Tibial nerve (tissue), 4 donors: ENCODE results near the gene RUNX2. TPM values are rescaled to one million over a fixed set of nuclear protein-coding genes. Genes with fewer than 3 reads are reported as not detected.

Source experiments
- DNase-seq, 2 donors: peaks; one replicate each; pipeline ENCODE4 v3.0.0-alpha.2; 2019; ENCODE audit warnings: low spot score in 2 of 2
- H3K27ac ChIP-seq, 4 donors: fragments of 200-600 bp; sonication (generic) in 3 of 4; one replicate each; pipeline ENCODE4 v1.5.1; 2017 to 2019; ENCODE audit warnings: mild to moderate bottlenecking in 1 of 4
- H3K27me3 ChIP-seq, 2 donors: fragments of 200-600 bp; sonication (generic) in 1 of 2; one replicate each; pipeline versions ENCODE4 v1.5.1 to v1.6.0; 2017 to 2019
- H3K36me3 ChIP-seq, 3 donors: fragments of 200-600 bp; sonication (generic); one replicate each; pipeline ENCODE4 v1.5.1; 2018 to 2019
- H3K4me1 ChIP-seq, 4 donors: fragments of 200-600 bp; sonication (generic) in 3 of 4; one replicate each; pipeline ENCODE4 v1.5.1; 2017 to 2019
- H3K4me3 ChIP-seq, 4 donors: fragments of 200-600 bp; sonication (generic) in 3 of 4; one replicate each; pipeline ENCODE4 v1.5.1; 2017 to 2019; ENCODE audit warnings: mild to moderate bottlenecking in 1 of 4, moderate library complexity in 1 of 4
- H3K9me3 ChIP-seq, 4 donors: fragments of 200-600 bp; sonication (generic) in 3 of 4; one replicate each; pipeline ENCODE4 v1.5.1; 2017 to 2019
- CTCF ChIP-seq, 5 experiments: fragments of 200-600 bp in 3 of 5; fragments of 450-650 bp in 2 of 5; sonication (generic) in 3 of 5; IDR thresholded peaks; one replicate each; pipeline ENCODE4 v1.5.1; 2016 to 2019; ENCODE audit warnings: antibody characterized with exemption in 5 of 5, mild to moderate bottlenecking in 3 of 5, moderate library complexity in 2 of 5
- EP300 ChIP-seq, 2 donors: sonication (generic); formaldehyde crosslinking; IDR thresholded peaks; one replicate each; pipeline ENCODE4 v1.6.1; 2017; ENCODE audit warnings: antibody characterized with exemption in 2 of 2, mild to moderate bottlenecking in 1 of 2
- POLR2A ChIP-seq, 2 donors: fragments of 450-650 bp; IDR thresholded peaks; one replicate each; pipeline ENCODE4 v1.6.1; 2017; ENCODE audit warnings: antibody characterized with exemption in 2 of 2, mild to moderate bottlenecking in 2 of 2, moderate library complexity in 2 of 2
- WGBS, 2 donors: methylation state at CpG; one replicate each; pipeline ENCODE4 v1.1.5; 2018; 5-methylcytosine and 5-hydroxymethylcytosine counted together
- total RNA-seq, 4 donors: library from RNA; depleted of rRNA; stranded (reverse); fragments of >200 nt; gene quantifications; one replicate each; pipeline ENCODE4 v1.1.0, GENCODE V29; 2016

RUNX2 gene
- total RNA-seq, 4 donors from 2014 or later, result 6.3 to 12.3 (median 7.8) TPM

- no peak for TF ChIP-seq CTCF (IDR thresholded peaks at IDR 0.05)
- no peak for TF ChIP-seq POLR2A (IDR thresholded peaks at IDR 0.05)
- no peak for TF ChIP-seq EP300 (IDR thresholded peaks at IDR 0.05)
- no peak for DNase-seq
- WGBS, 2 donors, result 59 to 64% methylated on average over 5 of the region's 5 CpGs
- no peaks in the 10 kb centered on the region for H3K9me3 ChIP-seq
- H3K4me1 ChIP-seq, result peaks cover 0 to 7% (median 0%) of the 10 kb centered on the region in 4 donors
- no peak overlapping the region for H3K27ac ChIP-seq
- H3K36me3 ChIP-seq, result no peaks in the 10 kb centered on the region
- no peak overlapping the region for H3K4me3 ChIP-seq
- H3K27me3 ChIP-seq, result no peaks in the 10 kb centered on the region
These were observed 382.2 kb downstream of the RUNX2 start for GRCh38 chr6:45710304-45710821.

- Histone ChIP-seq H3K4me3 (no peak overlapping the region), H3K36me3 (no peaks in the 10 kb centered on the region), H3K27me3 (no peaks in the 10 kb centered on the region), H3K4me1 (peaks cover 0 to 7% (median 0%) of the 10 kb centered on the region in 4 donors), H3K9me3 (no peaks in the 10 kb centered on the region), H3K27ac (no peak overlapping the region)
- no peak for TF ChIP-seq EP300 (IDR thresholded peaks at IDR 0.05)
- TF ChIP-seq POLR2A (IDR thresholded peaks at IDR 0.05), result no peak
- TF ChIP-seq CTCF (IDR thresholded peaks at IDR 0.05), result no peak
- whole genome bisulfite sequencing, 2 donors, result 91 to 92% methylated on average over 11 of the region's 11 CpGs
- DNase-seq, result no peak
These were observed 383.9 kb downstream of the RUNX2 start for GRCh38 chr6:45712076-45712475.

GRCh38 chr6:45712786-45713185, 384.7 kb downstream of the RUNX2 start:
- DNase-seq, result no peak
- no peaks in the 10 kb centered on the region for H3K36me3 ChIP-seq
- 79 to 92% methylated on average over 2 of the region's 2 CpGs for WGBS, 2 donors
- H3K27ac ChIP-seq, result no peak overlapping the region
- H3K4me3 ChIP-seq, result no peak overlapping the region
- no peaks in the 10 kb centered on the region for H3K27me3 ChIP-seq
- TF ChIP-seq POLR2A (IDR thresholded peaks at IDR 0.05) (no peak), CTCF (IDR thresholded peaks at IDR 0.05) (no peak), EP300 (IDR thresholded peaks at IDR 0.05) (no peak)
- H3K4me1 ChIP-seq, result peaks cover 0 to 7% (median 0%) of the 10 kb centered on the region in 4 donors
- H3K9me3 ChIP-seq, result no peaks in the 10 kb centered on the region

Other genes starting within 250 kb of the RUNX2 start
- 10 to 100 TPM in 3 of 4 donors, 1 to 10 TPM in 1; 6.6 to 16.5 (median 14.8) TPM for gene SUPT3H, start 49.6 kb downstream of the RUNX2 start, total RNA-seq